A172 (cell line): ENCODE data around the gene PROSER2. TPM values are rescaled to one million over a fixed set of nuclear protein-coding genes. Genes with fewer than 3 reads are reported as not detected.
"Not testable (repeated sequence)": the region's sequence is repeated elsewhere in the genome, so short reads cannot be mapped to it uniquely, and the experiment has no call there.

Experiments
- DNase-seq: peaks from one replicate; pipeline ENCODE4 v3.0.0-alpha.2; 2015; ENCODE audit warnings: low spot score
- total RNA-seq: library from RNA; depleted of rRNA; stranded (reverse); fragments of >200 nt; shearing (Covaris generic); gene quantifications from 2 replicates; pipeline ENCODE4 v1.2.3, GENCODE V29; 2014

The PROSER2 gene
- total RNA-seq, 1 experiment from 2014 or later: 18.5 TPM

- no peak for DNase-seq
These were observed 12.5 kb downstream of the PROSER2 start for GRCh38 chr10:11835704-11836103.

- no peak for DNase-seq
These were observed 14.4 kb downstream of the PROSER2 start for GRCh38 chr10:11837372-11838161.

- no peak for DNase-seq
These were observed 15.2 kb downstream of the PROSER2 start for GRCh38 chr10:11838298-11838852.

- DNase-seq: no peak
These were observed 18.2 kb downstream of the PROSER2 start for GRCh38 chr10:11841375-11841774.

GRCh38 chr10:11842411-11842810, 19.3 kb downstream of the PROSER2 start:
- DNase-seq: no peak

- DNase-seq: no peak
These were observed 22.0 kb downstream of the PROSER2 start for GRCh38 chr10:11845113-11845512.

- no peak for DNase-seq
These were observed 23.4 kb downstream of the PROSER2 start for GRCh38 chr10:11846542-11846941.

GRCh38 chr10:11849277-11849676, 26.1 kb downstream of the PROSER2 start:
- DNase-seq: no peak

- no peak for DNase-seq
These were observed 26.8 kb downstream of the PROSER2 start for GRCh38 chr10:11849911-11850310.

GRCh38 chr10:11851910-11852309, 28.8 kb downstream of the PROSER2 start:
- DNase-seq: no peak

- DNase-seq: not testable (repeated sequence)
These were observed 29.5 kb downstream of the PROSER2 start for GRCh38 chr10:11852637-11853036.

- DNase-seq: no peak
These were observed 30.3 kb downstream of the PROSER2 start for GRCh38 chr10:11853468-11853867.

- no peak for DNase-seq
These were observed 31.1 kb downstream of the PROSER2 start for GRCh38 chr10:11854301-11854700.

- DNase-seq: no peak
These were observed 32.9 kb downstream of the PROSER2 start for GRCh38 chr10:11856089-11856488.

GRCh38 chr10:11856678-11857077, 33.5 kb downstream of the PROSER2 start:
- no peak for DNase-seq

GRCh38 chr10:11858093-11858492, 34.9 kb downstream of the PROSER2 start:
- no peak for DNase-seq

- no peak for DNase-seq
These were observed 38.2 kb downstream of the PROSER2 start for GRCh38 chr10:11861341-11861740.

GRCh38 chr10:11861811-11862428, 38.8 kb downstream of the PROSER2 start:
- no peak for DNase-seq

GRCh38 chr10:11863353-11864109, 40.4 kb downstream of the PROSER2 start:
- no peak for DNase-seq

- DNase-seq: no peak
These were observed 41.6 kb downstream of the PROSER2 start for GRCh38 chr10:11864727-11865126.

- no peak for DNase-seq
These were observed 42.4 kb downstream of the PROSER2 start for GRCh38 chr10:11865561-11865960.

GRCh38 chr10:11866199-11866925, 43.2 kb downstream of the PROSER2 start:
- DNase-seq: no peak
